RWPE2 (cell line): ENCODE measurements around the gene TJAP1.

ENCODE experiments used
- ATAC-seq: fragments of 200-7000 bp; cut with Tn5 transposase; 3 replicates; pipeline ENCODE4 v1.9.1; 2021; ENCODE audit warnings: low read depth
- DNase-seq: peaks from one replicate; pipeline ENCODE4 v3.0.0-alpha.2; 2020; ENCODE audit warnings: low spot score
- H3K27ac ChIP-seq: fragments of 450-650 bp; 2 replicates; pipeline ENCODE4 v1.5.1; 2017; ENCODE audit warnings: mild to moderate bottlenecking; ENCODE audit not compliant: poor library complexity, severe bottlenecking
- H3K27me3 ChIP-seq: fragments of 250-450 bp; sonication (Bioruptor Pico); 2 replicates; pipeline ENCODE4 v1.5.1; 2021; ENCODE audit warnings: mild to moderate bottlenecking, moderate library complexity; ENCODE audit not compliant: insufficient read depth, poor library complexity, severe bottlenecking
- H3K36me3 ChIP-seq: fragments of 250-450 bp; sonication (Bioruptor Pico); 2 replicates; pipeline ENCODE4 v1.5.1; 2020; ENCODE audit warnings: low read depth, mild to moderate bottlenecking, moderate library complexity
- H3K4me1 ChIP-seq: fragments of 250-450 bp; sonication (Bioruptor Pico); 2 replicates; pipeline ENCODE4 v1.5.1; 2021; ENCODE audit warnings: mild to moderate bottlenecking, moderate library complexity; ENCODE audit not compliant: insufficient read depth, poor library complexity, severe bottlenecking
- H3K4me3 ChIP-seq: fragments of 250-450 bp; sonication (Bioruptor Pico); 2 replicates; pipeline ENCODE4 v1.5.1; 2021; ENCODE audit warnings: mild to moderate bottlenecking, moderate library complexity; ENCODE audit not compliant: severe bottlenecking
- H3K9me3 ChIP-seq: fragments of 250-450 bp; sonication (Bioruptor Pico); 2 replicates; pipeline ENCODE4 v1.5.1; 2021; ENCODE audit warnings: mild to moderate bottlenecking, moderate library complexity; ENCODE audit not compliant: severe bottlenecking
- CTCF ChIP-seq: fragments of 450-650 bp; IDR thresholded peaks from one replicate; pipeline ENCODE4 v1.5.1; 2017; ENCODE audit warnings: mild to moderate bottlenecking, moderate library complexity; ENCODE audit not compliant: poor library complexity, severe bottlenecking

TJAP1 gene

GRCh38 chr6:43475516-43475915 is 1.9 kb upstream of the TJAP1 start:
- ATAC-seq = no peak
- H3K27ac ChIP-seq = no peak overlapping the region
- TF ChIP-seq CTCF = no peak

DNA sequence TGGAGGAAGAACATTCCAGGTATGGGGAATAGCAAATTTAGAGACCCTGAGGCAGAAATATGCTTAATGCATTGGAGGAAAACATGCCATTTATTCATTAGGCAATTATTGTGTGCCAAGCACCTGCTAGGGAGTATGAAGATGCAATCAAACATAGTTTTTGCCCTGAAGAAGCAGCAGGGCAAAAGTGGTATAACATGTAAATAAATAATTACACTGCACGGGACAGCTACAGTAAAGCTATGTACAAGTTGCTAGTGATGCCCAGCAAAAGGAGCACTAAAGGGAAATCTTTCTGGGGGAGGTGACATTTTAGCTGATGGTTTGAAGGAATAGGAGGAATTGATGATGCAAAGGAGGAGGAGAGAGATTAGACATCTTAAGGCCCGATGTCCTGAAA is 624 bp upstream of the TJAP1 start:
- no peak for ATAC-seq
- no peak for TF ChIP-seq CTCF
- H3K9me3 ChIP-seq = no peaks in the 10 kb centered on the region
- no peak for DNase-seq
- peak overlapping the region; percentile 24 for H3K27ac ChIP-seq
- H3K4me3 ChIP-seq = peak overlapping the region; percentile 52
- H3K4me1 ChIP-seq = peaks cover 17% of the 10 kb centered on the region
- H3K27me3 ChIP-seq = no peaks in the 10 kb centered on the region
- peaks cover 17% of the 10 kb centered on the region; the same call in 1 of the 2 replicates for H3K36me3 ChIP-seq

More at GRCh38 chr6:43475516-43475915, 1.9 kb upstream of the TJAP1 start:
- Histone ChIP-seq H3K36me3 (peaks cover 13% of the 10 kb centered on the region; the same call in 1 of the 2 replicates), H3K4me3 (no peak overlapping the region), H3K4me1 (peaks cover 4% of the 10 kb centered on the region), H3K9me3 (no peaks in the 10 kb centered on the region), H3K27me3 (no peaks in the 10 kb centered on the region)
- no peak for DNase-seq

- ATAC-seq (no peak), DNase-seq (no peak)
- peak overlapping the region; percentile 52 for H3K4me3 ChIP-seq
- H3K27ac ChIP-seq = peak overlapping the region; percentile 24
- peaks cover 21% of the 10 kb centered on the region for H3K36me3 ChIP-seq
- no peaks in the 10 kb centered on the region for H3K9me3 ChIP-seq
- TF ChIP-seq CTCF = no peak
- H3K27me3 ChIP-seq = no peaks in the 10 kb centered on the region
- H3K4me1 ChIP-seq = peaks cover 22% of the 10 kb centered on the region
These were observed 620 bp downstream of the TJAP1 start for GRCh38 chr6:43478008-43478372.

DNA sequence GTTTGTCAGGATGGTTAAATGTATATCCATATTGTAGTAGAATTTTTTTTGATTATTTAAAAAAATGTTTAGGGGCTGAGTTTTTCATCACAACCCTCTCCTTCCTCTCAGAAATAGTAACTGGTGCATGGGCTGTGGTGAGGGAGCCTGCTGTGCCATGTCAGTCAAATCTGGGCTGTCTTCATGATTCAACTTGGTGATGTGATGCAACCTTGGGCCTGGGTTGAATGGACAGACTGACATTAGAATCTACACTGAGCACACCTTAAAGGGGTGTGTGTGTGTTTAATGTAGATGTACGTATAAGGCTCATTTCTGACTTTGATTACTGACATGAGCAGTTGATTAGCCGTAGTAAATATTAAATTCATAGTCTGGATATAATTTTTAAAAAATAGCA is 3.7 kb downstream of the TJAP1 start:
- DNase-seq (no peak), ATAC-seq (peak; percentile 69)
- no peak for TF ChIP-seq CTCF
- Histone ChIP-seq H3K4me1 (peaks cover 22% of the 10 kb centered on the region), H3K4me3 (no peak overlapping the region), H3K9me3 (no peaks in the 10 kb centered on the region), H3K27ac (peak overlapping the region; percentile 74), H3K36me3 (peaks cover 30% of the 10 kb centered on the region), H3K27me3 (no peaks in the 10 kb centered on the region)

DNA sequence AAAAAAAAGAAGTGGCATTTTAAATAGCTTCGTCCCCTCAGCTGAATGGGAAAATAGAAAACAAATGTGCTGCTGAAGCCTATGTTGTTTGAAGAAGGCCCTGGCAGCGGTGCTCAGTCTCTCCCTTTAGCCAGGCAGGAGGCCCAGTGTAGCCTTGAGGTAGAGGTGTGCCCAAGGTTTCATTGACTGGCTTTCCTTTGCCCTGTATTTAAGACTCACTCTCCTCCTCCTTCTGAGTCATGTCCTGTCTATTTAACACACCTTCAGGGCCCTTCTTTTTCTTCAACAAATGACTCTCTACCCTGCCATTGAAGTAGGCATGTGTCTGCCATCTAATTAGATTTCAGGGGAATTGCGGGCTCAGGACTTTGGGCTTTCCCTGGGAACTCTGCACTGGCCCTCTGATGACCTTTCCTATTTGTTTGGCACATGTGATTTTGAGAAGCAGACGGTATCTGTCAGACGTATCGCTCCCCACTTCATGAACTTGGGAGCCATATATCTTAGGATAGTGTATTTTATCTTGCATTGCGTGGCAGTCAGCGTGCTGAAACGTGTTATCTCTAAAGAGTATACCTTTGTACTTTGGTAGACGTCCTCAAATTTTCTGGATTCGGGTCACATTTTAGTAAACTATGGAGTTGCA is 4.3 kb downstream of the TJAP1 start:
- Histone ChIP-seq H3K4me3 (no peak overlapping the region), H3K4me1 (peaks cover 22% of the 10 kb centered on the region), H3K36me3 (peaks cover 30% of the 10 kb centered on the region), H3K27ac (peak overlapping the region; percentile 74), H3K27me3 (no peaks in the 10 kb centered on the region), H3K9me3 (no peaks in the 10 kb centered on the region)
- TF ChIP-seq CTCF = no peak
- ATAC-seq (peak; percentile 93), DNase-seq (no peak)
